Measurements from ENCODE around the gene FRS3.

The FRS3 gene

GRCh38 chr6:41785254-41785653, 5.6 kb upstream of the FRS3 start:
- Mint-ChIP-seq H3K27me3 (peaks cover 1% of the 10 kb centered on the region), H3K4me3 (peak overlapping the region; percentile 32), H3K4me1 (ENCODE audit: low read depth) (peaks cover 60% of the 10 kb centered on the region), H3K9me3 (no peaks in the 10 kb centered on the region), H3K27ac (peak overlapping the region; percentile 96), H3K36me3 (ENCODE audit: low read depth) (peaks cover 33% of the 10 kb centered on the region)
- intact Hi-C loops (cut with micrococcal nuclease): loop anchor here (5.0 kb wide), 2 partner anchors 112 to 777 kb away; partner anchors contain the start of genes UBR2 and USP49

- no peaks in the 10 kb centered on the region for H3K9me3 Mint-ChIP-seq
- peaks cover 1% of the 10 kb centered on the region for H3K27me3 Mint-ChIP-seq
- H3K36me3 Mint-ChIP-seq (ENCODE audit: low read depth): peaks cover 32% of the 10 kb centered on the region
- peaks cover 55% of the 10 kb centered on the region for H3K4me1 Mint-ChIP-seq (ENCODE audit: low read depth)
- intact Hi-C loops (cut with micrococcal nuclease): loop anchor here (5.0 kb wide), 3 partner anchors 113 to 778 kb away; partner anchors contain the start of genes CCND3, UBR2 and USP49
- peak overlapping the region; percentile 32 for H3K4me3 Mint-ChIP-seq
- peak overlapping the region; percentile 96 for H3K27ac Mint-ChIP-seq
These were observed 5.0 kb upstream of the FRS3 start for GRCh38 chr6:41784581-41785171.

GRCh38 chr6:41783106-41783780, 3.5 kb upstream of the FRS3 start:
- intact Hi-C loops (cut with micrococcal nuclease): loop anchor here (5.0 kb wide), 1 partner anchor 159 kb away; the partner anchor contains the start of gene CCND3
- Mint-ChIP-seq H3K4me3 (no peak overlapping the region), H3K36me3 (ENCODE audit: low read depth) (peaks cover 29% of the 10 kb centered on the region), H3K27me3 (peaks cover 1% of the 10 kb centered on the region), H3K9me3 (no peaks in the 10 kb centered on the region), H3K27ac (peak overlapping the region; percentile 96), H3K4me1 (ENCODE audit: low read depth) (peaks cover 57% of the 10 kb centered on the region)

GRCh38 chr6:41781366-41781730, 1.6 kb upstream of the FRS3 start:
- Mint-ChIP-seq H3K36me3 (ENCODE audit: low read depth) (peaks cover 26% of the 10 kb centered on the region), H3K27ac (peak overlapping the region; percentile 74), H3K27me3 (peaks cover 1% of the 10 kb centered on the region), H3K9me3 (no peaks in the 10 kb centered on the region), H3K4me1 (ENCODE audit: low read depth) (peaks cover 75% of the 10 kb centered on the region), H3K4me3 (peak overlapping the region; percentile 4)
- intact Hi-C loops (cut with micrococcal nuclease): loop anchor here (5.0 kb wide), 1 partner anchor 161 kb away; the partner anchor contains the start of gene CCND3

- Mint-ChIP-seq H3K36me3 (ENCODE audit: low read depth) (peaks cover 28% of the 10 kb centered on the region), H3K9me3 (no peaks in the 10 kb centered on the region), H3K27ac (peak within 1 kb of the TSS; percentile 74), H3K27me3 (peaks cover 1% of the 10 kb centered on the region), H3K4me1 (ENCODE audit: low read depth) (peaks cover 70% of the 10 kb centered on the region), H3K4me3 (peak within 1 kb of the TSS; percentile 84)
- intact Hi-C loops (cut with micrococcal nuclease): loop anchor here (1.0 to 5.0 kb wide), 2 partner anchors 162 to 264 kb away; partner anchors contain the start of gene CCND3
These were observed 1.1 kb upstream of the FRS3 start, which contains the start of gene PRICKLE4 for GRCh38 chr6:41780551-41781365. PRICKLE4 (plus strand) TSS chr6:41780782; CDS start chr6:41783474, 2,692 bp downstream.

- H3K27ac Mint-ChIP-seq: peak overlapping the region; percentile 74
- no peaks in the 10 kb centered on the region for H3K9me3 Mint-ChIP-seq
- peaks cover 56% of the 10 kb centered on the region for H3K4me1 Mint-ChIP-seq (ENCODE audit: low read depth)
- peak overlapping the region; percentile 84 for H3K4me3 Mint-ChIP-seq
- H3K27me3 Mint-ChIP-seq: peaks cover 1% of the 10 kb centered on the region
- intact Hi-C loops (cut with micrococcal nuclease): loop anchor here (2.0 to 5.0 kb wide), 3 partner anchors 47 to 177 kb away; no protein-coding TSS in a partner anchor
- peaks cover 40% of the 10 kb centered on the region for H3K36me3 Mint-ChIP-seq (ENCODE audit: low read depth)
These were observed 364 bp downstream of the FRS3 start for GRCh38 chr6:41779336-41779735.

- H3K27ac Mint-ChIP-seq: peak overlapping the region; percentile 74
These were observed 805 bp downstream of the FRS3 start for GRCh38 chr6:41778895-41779294.

GRCh38 chr6:41777551-41778285, 2.0 kb downstream of the FRS3 start:
- Mint-ChIP-seq H3K4me1 (ENCODE audit: low read depth) (peaks cover 46% of the 10 kb centered on the region), H3K36me3 (ENCODE audit: low read depth) (peaks cover 57% of the 10 kb centered on the region), H3K9me3 (no peaks in the 10 kb centered on the region), H3K27me3 (peaks cover 1% of the 10 kb centered on the region), H3K27ac (peak overlapping the region; percentile 67), H3K4me3 (no peak overlapping the region)
- intact Hi-C loops (cut with micrococcal nuclease): loop anchor here (2.0 to 5.0 kb wide), 3 partner anchors 45 to 175 kb away; no protein-coding TSS in a partner anchor

More at GRCh38 chr6:41778895-41779294, 805 bp downstream of the FRS3 start:
- peaks cover 51% of the 10 kb centered on the region for H3K4me1 Mint-ChIP-seq (ENCODE audit: low read depth)
- peaks cover 45% of the 10 kb centered on the region for H3K36me3 Mint-ChIP-seq (ENCODE audit: low read depth)
- peak overlapping the region; percentile 84 for H3K4me3 Mint-ChIP-seq
- intact Hi-C loops (cut with micrococcal nuclease): loop anchor here (2.0 to 5.0 kb wide), 3 partner anchors 47 to 177 kb away; no protein-coding TSS in a partner anchor
- H3K27me3 Mint-ChIP-seq: peaks cover 1% of the 10 kb centered on the region
- H3K9me3 Mint-ChIP-seq: no peaks in the 10 kb centered on the region

GRCh38 chr6:41775293-41775882, 4.3 kb downstream of the FRS3 start:
- intact Hi-C loops (cut with micrococcal nuclease): loop anchor here (5.0 kb wide), 2 partner anchors 43 to 173 kb away; no protein-coding TSS in a partner anchor
- Mint-ChIP-seq H3K9me3 (no peaks in the 10 kb centered on the region), H3K36me3 (ENCODE audit: low read depth) (peaks cover 80% of the 10 kb centered on the region), H3K4me3 (no peak overlapping the region), H3K4me1 (ENCODE audit: low read depth) (peaks cover 32% of the 10 kb centered on the region), H3K27me3 (no peaks in the 10 kb centered on the region), H3K27ac (no peak overlapping the region)

GRCh38 chr6:41774841-41775240, 4.9 kb downstream of the FRS3 start:
- H3K36me3 Mint-ChIP-seq (ENCODE audit: low read depth): peaks cover 81% of the 10 kb centered on the region
- H3K27me3 Mint-ChIP-seq: no peaks in the 10 kb centered on the region
- H3K4me3 Mint-ChIP-seq: no peak overlapping the region
- H3K4me1 Mint-ChIP-seq (ENCODE audit: low read depth): peaks cover 32% of the 10 kb centered on the region
- H3K27ac Mint-ChIP-seq: no peak overlapping the region
- intact Hi-C loops (cut with micrococcal nuclease): loop anchor here (5.0 kb wide), 2 partner anchors 43 to 173 kb away; no protein-coding TSS in a partner anchor
- H3K9me3 Mint-ChIP-seq: no peaks in the 10 kb centered on the region

- intact Hi-C loops (cut with micrococcal nuclease): no loop called here
- Mint-ChIP-seq H3K4me3 (no peak overlapping the region), H3K27ac (peak overlapping the region; percentile 11), H3K36me3 (ENCODE audit: low read depth) (peaks cover 63% of the 10 kb centered on the region), H3K27me3 (no peaks in the 10 kb centered on the region), H3K4me1 (ENCODE audit: low read depth) (peaks cover under 1% of the 10 kb centered on the region), H3K9me3 (no peaks in the 10 kb centered on the region)
These were observed 8.4 kb downstream of the FRS3 start for GRCh38 chr6:41771058-41771983.
